HL-60 (cell line): ENCODE results near the gene DZIP1.

ENCODE experiments used
- CTCF ChIP-seq: IDR thresholded peaks from one replicate; pipeline ENCODE4 v1.5.1; 2011; ENCODE audit warnings: low read length, control low read depth, inconsistent platforms; ENCODE audit not compliant: insufficient read depth
- GABPA ChIP-seq: IDR thresholded peaks from 2 replicates; pipeline ENCODE4 v1.6.1; 2012; ENCODE audit warnings: low read depth
- POLR2AphosphoS5 ChIP-seq: IDR thresholded peaks from 2 replicates; pipeline ENCODE4 v1.6.1; 2012; ENCODE audit warnings: low read depth
- REST ChIP-seq: IDR thresholded peaks from 2 replicates; pipeline ENCODE4 v1.6.1; 2012; ENCODE audit warnings: low read depth; ENCODE audit not compliant: insufficient replicate concordance
- SPI1 ChIP-seq: IDR thresholded peaks from 2 replicates; pipeline ENCODE4 v1.6.1; 2012; ENCODE audit warnings: low read depth, mild to moderate bottlenecking, borderline replicate concordance

GRCh38 chr13:95546919-95547318 lies 97.6 kb downstream of the DZIP1 start:
- TF ChIP-seq CTCF: no peak
- TF ChIP-seq REST: no peak
- no peak for TF ChIP-seq POLR2AphosphoS5
- no peak for TF ChIP-seq SPI1
- no peak for TF ChIP-seq GABPA
